ENCODE results near the gene PROCR. TPM values are rescaled to one million over a fixed set of nuclear protein-coding genes. Genes with fewer than 3 reads are reported as not detected.
"Not testable (repeated sequence)": the region's sequence is repeated elsewhere in the genome, so short reads cannot be mapped to it uniquely, and the experiment has no call there.

PROCR gene
- total RNA-seq, 1 experiment from 2014 or later, result 22.0 TPM

DNA sequence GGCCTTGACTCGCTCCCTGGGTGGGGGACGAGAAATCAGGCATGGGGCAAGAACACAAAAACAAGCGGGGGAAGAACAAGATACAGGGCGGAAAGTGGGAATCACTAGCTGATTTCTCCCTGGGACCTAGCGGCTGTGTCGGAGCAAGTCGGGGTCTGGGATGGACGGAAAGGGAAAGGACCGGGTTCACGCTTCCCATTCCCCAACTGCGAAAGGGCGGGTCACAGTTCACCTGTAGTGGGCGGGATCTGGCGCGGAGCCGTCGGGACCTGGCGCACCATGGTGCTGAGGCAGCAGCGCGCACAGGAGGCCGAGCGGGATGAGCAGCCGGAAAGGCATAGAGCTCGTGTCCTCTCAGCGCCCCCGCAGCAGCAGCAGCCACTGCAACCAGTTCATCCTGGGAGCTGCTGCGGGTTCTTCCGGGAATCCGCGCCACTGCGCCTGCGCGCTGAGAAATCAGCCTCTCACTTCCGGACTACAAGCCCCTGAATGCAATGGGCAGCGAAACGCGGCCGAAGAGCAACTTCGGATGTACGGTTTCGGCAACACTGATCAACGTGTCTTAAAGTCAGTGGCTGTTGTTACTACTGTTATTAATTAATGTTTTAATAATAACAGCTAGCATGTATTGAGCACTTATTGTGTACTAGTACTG is 24.8 kb upstream of the PROCR start, which contains the start of gene EDEM2:
Gene EDEM2 (minus strand): TSS at position 417 of the 655 bp plus-strand sequence. CDS start 78 bp downstream, at position 339.
- Histone ChIP-seq H3K27ac (no peak within 1 kb of the TSS), H3K4me3 (peak within 1 kb of the TSS; percentile 57), H3K9me3 (replicated peaks) (no peaks in the 10 kb centered on the region), H3K4me1 (replicated peaks) (peaks cover 13% of the 10 kb centered on the region), H3K36me3 (peaks cover 6% of the 10 kb centered on the region), H3K27me3 (replicated peaks) (no peaks in the 10 kb centered on the region)
- peak; percentile 83 to 95 for DNase-seq (ENCODE audit: low read depth in 1 of 2, low spot score in 2 of 2)

DNA sequence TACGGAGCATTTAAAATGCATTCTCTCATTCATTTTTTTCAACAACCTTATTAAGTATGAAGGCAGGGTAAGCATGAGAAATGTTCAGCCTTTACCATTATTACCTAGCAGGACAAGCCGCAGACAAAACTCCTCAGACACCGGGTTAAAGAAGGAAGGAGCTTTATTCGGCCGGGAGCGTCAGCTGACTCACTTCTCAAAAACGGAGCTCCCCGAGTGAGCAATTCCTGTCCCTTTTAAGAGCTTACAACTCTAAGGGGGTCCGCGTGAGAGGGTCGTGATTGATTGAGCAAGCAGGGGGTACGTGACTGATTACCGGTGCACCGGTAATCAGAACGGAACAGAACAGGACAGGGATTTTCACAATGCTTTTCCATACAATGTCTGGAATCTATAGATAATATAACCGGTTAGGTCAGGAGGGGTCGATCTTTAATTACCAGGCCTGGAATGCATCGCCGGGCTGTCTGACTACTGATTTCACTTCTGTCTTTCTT is 24.2 kb upstream of the PROCR start:
- H3K4me1 ChIP-seq (replicated peaks), result peaks cover 13% of the 10 kb centered on the region
- not testable (repeated sequence) for DNase-seq (ENCODE audit: low read depth in 1 of 2, low spot score in 2 of 2); H3K27ac ChIP-seq; H3K36me3 ChIP-seq; H3K27me3 ChIP-seq (replicated peaks); H3K9me3 ChIP-seq (replicated peaks)
- H3K4me3 ChIP-seq, result peak overlapping the region; percentile 57

DNA sequence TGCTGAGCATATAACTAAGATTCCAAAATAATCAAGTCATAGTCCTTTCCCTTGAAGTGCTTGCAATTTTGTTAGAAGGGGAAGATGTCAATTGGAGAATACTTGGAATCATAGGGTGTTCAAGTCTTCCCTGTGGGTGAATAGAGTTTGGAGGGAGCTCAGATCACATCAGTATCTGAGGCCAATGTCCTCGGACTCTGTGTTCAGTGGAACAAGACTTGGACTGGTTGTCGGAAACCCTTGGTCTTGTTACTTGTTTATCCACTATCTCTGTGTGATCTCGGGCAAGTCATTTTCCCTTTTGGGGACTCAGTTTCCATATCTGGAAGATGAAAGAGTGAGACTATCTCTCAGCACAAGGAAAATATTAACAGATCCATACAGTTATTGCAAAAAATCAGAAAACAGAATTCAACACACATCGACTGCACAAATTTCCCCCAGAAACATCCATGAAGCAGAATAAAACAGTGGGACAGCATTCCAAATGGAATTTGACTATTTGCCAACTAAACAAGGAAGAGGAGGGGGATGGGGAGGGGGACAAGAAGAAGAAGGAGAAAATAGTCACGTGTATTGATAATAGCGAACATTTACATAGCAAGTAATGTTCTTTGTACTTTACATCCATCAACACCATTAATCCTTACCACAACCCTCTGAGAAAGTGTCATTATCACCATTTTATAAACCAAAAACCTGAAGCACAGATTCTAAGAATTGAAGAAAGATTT is 20.9 kb upstream of the PROCR start:
- Histone ChIP-seq H3K27me3 (replicated peaks) (no peaks in the 10 kb centered on the region), H3K9me3 (replicated peaks) (no peaks in the 10 kb centered on the region), H3K27ac (no peak overlapping the region), H3K4me1 (replicated peaks) (peaks cover 13% of the 10 kb centered on the region), H3K36me3 (no peaks in the 10 kb centered on the region), H3K4me3 (no peak overlapping the region)
- no peak for DNase-seq (ENCODE audit: low read depth in 1 of 2, low spot score in 2 of 2)

DNA sequence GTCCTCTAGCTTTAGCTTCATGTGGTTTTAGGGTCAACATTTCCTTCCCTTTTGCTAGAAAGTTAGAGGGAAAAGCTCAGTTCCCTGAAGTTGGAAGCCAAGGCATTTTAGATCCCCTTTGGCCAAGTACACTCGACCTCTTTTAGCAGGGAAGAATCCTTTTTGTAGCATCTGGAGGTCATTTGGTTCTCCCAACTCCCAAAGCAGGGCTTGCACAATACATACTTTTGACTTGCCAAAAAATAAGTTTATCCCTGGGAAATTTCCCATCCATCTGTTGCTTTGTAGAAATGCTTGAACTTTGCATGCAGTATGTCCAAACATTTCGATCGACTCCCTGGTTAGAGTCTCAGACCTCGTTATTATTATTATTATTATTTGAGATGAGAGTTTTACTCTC is 20.1 kb upstream of the PROCR start:
- H3K27ac ChIP-seq, result no peak overlapping the region

DNA sequence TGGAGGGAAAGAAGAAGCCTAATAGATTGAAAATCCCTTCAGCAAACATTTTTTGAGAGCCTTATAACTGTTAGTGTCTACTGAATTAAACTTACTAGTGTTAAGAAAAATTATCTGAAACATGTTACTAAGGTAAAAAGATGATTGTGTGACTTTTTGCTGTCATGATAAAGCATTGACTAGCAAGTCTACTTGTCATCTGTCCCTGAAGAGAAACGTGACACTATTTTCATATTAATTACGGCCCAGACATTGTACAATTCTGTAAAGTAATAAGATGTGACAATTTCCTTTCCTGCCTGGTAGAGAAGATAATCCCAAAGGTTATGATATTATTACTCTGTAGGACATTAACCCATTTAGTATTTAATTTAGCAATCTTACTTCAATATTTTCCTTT is 15.9 kb upstream of the PROCR start:
- DNase-seq (ENCODE audit: low read depth in 1 of 2, low spot score in 2 of 2), result no peak
- no peaks in the 10 kb centered on the region for H3K4me1 ChIP-seq (replicated peaks)
- no peaks in the 10 kb centered on the region for H3K36me3 ChIP-seq
- no peaks in the 10 kb centered on the region for H3K27me3 ChIP-seq (replicated peaks)
- no peak overlapping the region for H3K27ac ChIP-seq
- H3K9me3 ChIP-seq (replicated peaks), result no peaks in the 10 kb centered on the region
- H3K4me3 ChIP-seq, result no peak overlapping the region

More for the DNA sequence above, 20.1 kb upstream of the PROCR start:
- DNase-seq (ENCODE audit: low read depth in 1 of 2, low spot score in 2 of 2), result no peak
- Histone ChIP-seq H3K9me3 (replicated peaks) (no peaks in the 10 kb centered on the region), H3K36me3 (no peaks in the 10 kb centered on the region), H3K4me3 (no peak overlapping the region), H3K4me1 (replicated peaks) (peaks cover 6% of the 10 kb centered on the region), H3K27me3 (replicated peaks) (no peaks in the 10 kb centered on the region)

DNA sequence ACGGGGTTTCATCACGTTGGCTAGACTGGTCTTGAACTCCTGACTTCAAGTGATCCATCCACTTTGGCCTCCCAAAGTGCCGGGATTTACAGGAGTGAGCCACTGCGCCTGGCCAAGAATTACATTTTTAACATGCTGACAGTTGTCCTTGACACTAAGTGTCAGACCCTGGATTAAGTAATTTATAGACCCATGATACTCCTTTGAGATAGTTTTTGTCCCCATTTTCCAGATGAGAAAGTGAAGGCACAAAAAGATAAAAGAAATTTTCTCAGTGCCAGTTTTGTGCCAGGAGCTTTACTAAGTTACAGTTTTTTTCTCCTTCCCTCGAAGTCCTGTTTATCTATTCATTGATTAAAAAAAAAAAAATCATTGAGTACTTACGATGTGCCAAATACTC is 14.9 kb upstream of the PROCR start:
- no peaks in the 10 kb centered on the region for H3K4me1 ChIP-seq (replicated peaks)
- no peak for DNase-seq (ENCODE audit: low read depth in 1 of 2, low spot score in 2 of 2)
- H3K9me3 ChIP-seq (replicated peaks), result no peaks in the 10 kb centered on the region
- H3K36me3 ChIP-seq, result no peaks in the 10 kb centered on the region
- no peak overlapping the region for H3K4me3 ChIP-seq
- H3K27ac ChIP-seq, result no peak overlapping the region
- H3K27me3 ChIP-seq (replicated peaks), result no peaks in the 10 kb centered on the region

DNA sequence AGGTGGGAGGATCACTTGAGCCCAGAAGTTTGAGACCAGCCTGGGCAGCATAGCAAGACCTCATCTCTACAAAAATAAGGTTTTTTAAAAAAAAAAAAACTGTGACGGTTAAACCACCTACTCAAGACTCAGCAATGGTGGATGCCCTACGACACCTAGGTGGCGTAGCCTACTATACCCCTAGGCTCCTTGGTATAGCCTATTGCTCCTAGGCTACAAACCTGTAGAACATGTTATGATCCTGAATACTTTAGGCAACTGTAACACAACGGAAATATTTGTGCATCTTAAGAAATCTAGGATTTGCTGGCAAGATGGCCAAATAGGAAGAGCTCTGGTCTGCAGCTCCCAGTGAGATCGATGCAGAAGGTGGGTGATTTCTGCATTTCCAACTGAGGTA is 11.5 kb upstream of the PROCR start:
- not testable (repeated sequence) for H3K9me3 ChIP-seq (replicated peaks); H3K36me3 ChIP-seq; DNase-seq (ENCODE audit: low read depth in 1 of 2, low spot score in 2 of 2); H3K4me3 ChIP-seq; H3K4me1 ChIP-seq (replicated peaks); H3K27me3 ChIP-seq (replicated peaks); H3K27ac ChIP-seq

DNA sequence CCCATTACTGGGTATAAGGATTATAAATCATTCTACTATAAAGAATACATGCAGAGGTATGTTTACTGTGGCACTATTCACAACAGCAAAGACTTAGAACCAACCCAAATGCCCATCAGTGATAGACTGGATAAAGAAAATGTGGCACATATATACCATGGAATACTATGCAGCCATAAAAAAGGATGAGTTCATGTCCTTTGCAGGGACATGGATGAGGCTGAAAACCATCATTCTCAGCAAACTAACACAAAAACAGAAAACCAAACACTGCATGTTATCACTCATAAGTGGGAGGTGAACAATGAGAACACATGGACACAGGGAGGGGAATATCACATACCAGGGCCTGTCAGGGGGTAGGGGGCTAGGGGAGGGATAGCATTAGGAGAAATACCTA is 7.3 kb upstream of the PROCR start:
- H3K9me3 ChIP-seq (replicated peaks); DNase-seq (ENCODE audit: low read depth in 1 of 2, low spot score in 2 of 2); H3K27ac ChIP-seq; H3K36me3 ChIP-seq; H3K27me3 ChIP-seq (replicated peaks); H3K4me3 ChIP-seq; H3K4me1 ChIP-seq (replicated peaks): not testable (repeated sequence)

DNA sequence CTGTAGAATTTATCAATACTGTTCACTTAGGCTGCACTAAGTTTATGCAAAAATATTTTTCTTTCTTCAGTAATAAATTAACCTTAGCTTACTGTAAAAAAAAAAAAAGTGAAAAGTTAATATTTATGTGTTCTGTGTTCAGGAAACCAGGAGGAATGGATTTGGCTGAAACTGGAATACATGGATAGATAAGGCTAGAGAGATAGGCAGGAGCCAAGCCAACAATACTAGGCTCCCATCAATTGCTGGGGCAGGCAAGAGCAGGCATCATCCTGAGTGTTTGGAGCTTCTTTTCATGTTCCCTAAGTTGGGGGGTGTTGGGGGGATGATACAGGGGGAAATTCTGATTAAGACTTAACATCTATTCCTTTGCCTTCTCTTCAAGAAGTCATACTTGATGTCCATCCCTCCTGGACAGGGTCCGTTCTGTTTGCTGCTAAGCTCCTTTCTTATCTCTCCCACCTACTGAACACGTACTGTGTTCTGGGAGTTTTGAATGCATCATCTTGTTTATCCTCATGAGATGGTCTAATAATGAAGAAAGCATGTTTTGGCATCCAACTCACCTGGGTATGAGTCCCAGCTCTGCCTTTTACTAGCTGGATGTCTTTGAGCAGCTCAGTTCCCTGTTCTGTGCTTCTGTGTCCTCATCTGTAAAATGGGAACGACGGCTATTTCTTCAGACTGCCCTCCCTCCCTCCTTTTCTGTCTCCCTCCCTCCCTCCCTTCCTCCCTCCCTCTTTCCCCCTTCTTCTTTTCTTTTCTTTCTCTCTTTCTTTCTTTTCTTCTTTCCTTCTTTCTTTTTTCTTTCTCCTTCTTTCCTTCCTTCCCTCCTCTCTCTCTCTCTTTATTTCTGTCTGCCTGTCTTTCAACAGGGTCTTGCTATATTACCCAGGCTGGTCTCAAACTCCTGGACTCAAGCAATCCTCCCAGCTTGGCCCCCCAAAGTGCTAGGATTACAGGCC is 6.4 kb upstream of the PROCR start:
- no peak for DNase-seq (ENCODE audit: low read depth in 1 of 2, low spot score in 2 of 2)
- H3K4me3 ChIP-seq, result no peak overlapping the region
- no peak overlapping the region for H3K27ac ChIP-seq
- no peaks in the 10 kb centered on the region for H3K27me3 ChIP-seq (replicated peaks)
- no peaks in the 10 kb centered on the region for H3K9me3 ChIP-seq (replicated peaks)
- H3K4me1 ChIP-seq (replicated peaks), result no peaks in the 10 kb centered on the region
- H3K36me3 ChIP-seq, result no peaks in the 10 kb centered on the region

DNA sequence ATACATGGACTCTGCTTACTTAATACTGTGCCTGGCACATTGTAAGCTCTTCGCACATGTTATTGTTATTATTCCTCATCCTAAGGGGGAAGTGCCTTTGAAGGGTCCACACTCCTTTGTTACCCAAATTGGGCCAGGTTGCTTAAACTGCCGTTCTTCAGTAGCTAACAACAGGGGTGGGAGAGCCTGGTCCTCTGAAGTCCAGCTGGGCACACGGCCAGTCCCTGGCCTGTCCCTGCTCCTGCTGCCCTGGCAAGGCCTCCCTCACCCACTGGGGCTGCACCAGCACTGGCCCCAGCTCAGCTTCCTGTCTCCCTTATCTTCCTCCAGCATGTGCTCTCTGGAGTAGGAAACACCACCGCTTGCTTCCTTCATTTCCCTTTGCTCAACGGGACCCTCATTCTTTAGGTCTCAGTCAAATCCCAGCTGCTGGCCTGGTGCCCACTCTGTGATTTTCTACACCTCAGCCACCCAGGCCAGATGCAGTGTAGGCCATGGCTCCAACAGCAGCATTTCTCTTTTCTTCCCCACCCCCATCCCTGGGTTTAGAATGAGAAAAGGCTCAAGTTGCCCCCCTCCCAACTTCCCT is 5.5 kb upstream of the PROCR start:
- Histone ChIP-seq H3K27me3 (replicated peaks) (no peaks in the 10 kb centered on the region), H3K4me1 (replicated peaks) (no peaks in the 10 kb centered on the region), H3K36me3 (no peaks in the 10 kb centered on the region), H3K27ac (no peak overlapping the region), H3K4me3 (no peak overlapping the region), H3K9me3 (replicated peaks) (no peaks in the 10 kb centered on the region)
- DNase-seq (ENCODE audit: low read depth in 1 of 2, low spot score in 2 of 2), result no peak

DNA sequence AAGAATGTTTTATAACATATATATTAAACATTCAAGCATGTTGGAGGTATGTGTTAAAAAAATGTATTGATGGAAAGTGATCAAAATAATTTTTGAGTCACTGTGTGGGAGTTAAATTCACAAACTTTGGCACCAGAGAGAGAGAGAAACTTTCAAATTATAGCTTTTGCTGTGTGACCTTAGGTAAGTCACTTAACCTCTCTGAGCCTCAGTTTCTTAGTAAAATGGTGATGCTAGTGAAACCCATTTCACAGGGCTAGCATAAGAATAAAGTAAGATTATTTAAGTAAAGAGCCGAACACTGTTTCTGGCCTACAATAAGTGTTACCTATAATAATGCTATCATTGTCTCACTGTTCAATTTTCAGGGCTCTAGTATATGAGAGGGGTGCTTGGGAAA is 4.1 kb upstream of the PROCR start:
- Histone ChIP-seq H3K4me3 (no peak overlapping the region), H3K27ac (no peak overlapping the region), H3K27me3 (replicated peaks) (no peaks in the 10 kb centered on the region), H3K9me3 (replicated peaks) (no peaks in the 10 kb centered on the region), H3K4me1 (replicated peaks) (peaks cover 6% of the 10 kb centered on the region), H3K36me3 (no peaks in the 10 kb centered on the region)
- DNase-seq (ENCODE audit: low read depth in 1 of 2, low spot score in 2 of 2), result no peak

DNA sequence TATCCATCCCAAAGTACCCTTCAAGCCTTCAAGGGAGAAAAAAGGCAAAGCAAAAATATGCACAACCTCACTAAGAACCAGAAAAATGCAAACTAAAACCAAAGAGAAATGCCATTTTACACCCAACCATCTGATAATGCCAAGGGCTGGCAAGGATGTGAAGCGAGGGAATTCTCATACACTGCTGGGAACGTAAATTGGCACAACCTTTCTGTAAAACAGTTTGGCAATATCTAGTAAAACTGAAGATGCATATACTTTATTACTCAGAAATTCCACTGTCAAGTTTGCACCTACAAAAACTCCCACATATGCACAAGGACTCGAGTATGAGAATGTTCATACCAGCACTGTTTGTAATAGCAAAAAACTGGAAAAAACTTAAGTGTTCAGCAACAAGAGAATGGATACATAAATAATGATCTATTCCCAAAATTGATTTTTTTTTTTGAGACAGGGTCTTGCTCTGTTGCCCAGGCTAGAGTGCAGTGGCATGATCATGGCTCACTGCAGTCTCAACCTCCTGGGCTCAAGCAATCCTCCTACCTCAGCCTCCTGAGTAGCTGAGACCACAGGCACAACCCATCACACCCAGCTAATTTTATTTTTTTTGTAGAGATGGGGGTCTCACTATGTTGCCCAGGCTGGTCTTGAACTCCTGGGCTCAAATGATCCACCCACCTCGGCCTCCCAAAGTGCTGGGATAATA is 3.0 kb upstream of the PROCR start:
- not testable (repeated sequence) for H3K4me1 ChIP-seq (replicated peaks); H3K36me3 ChIP-seq; H3K27me3 ChIP-seq (replicated peaks); H3K4me3 ChIP-seq; H3K27ac ChIP-seq; DNase-seq (ENCODE audit: low read depth in 1 of 2, low spot score in 2 of 2); H3K9me3 ChIP-seq (replicated peaks)

DNA sequence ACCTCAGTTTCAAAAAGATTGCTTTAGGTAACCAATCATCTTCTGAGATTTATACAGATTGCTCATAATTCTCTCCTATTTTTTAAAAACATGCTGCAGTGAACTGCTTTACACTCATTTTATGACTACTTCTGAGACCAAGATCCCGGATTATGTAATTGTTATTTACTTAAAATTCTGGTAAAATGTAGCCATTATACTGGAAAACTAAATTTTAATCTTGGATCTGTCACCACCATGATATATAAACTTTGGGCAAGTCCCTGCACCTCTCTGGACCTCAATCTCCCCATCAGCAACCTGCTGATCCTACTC is 477 bp upstream of the PROCR start:
- H3K4me3 ChIP-seq, result peak overlapping the region; percentile 31
- no peaks in the 10 kb centered on the region for H3K9me3 ChIP-seq (replicated peaks)
- no peaks in the 10 kb centered on the region for H3K27me3 ChIP-seq (replicated peaks)
- H3K27ac ChIP-seq, result no peak overlapping the region
- H3K36me3 ChIP-seq, result no peaks in the 10 kb centered on the region
- H3K4me1 ChIP-seq (replicated peaks), result peaks cover 6% of the 10 kb centered on the region
- no peak for DNase-seq (ENCODE audit: low read depth in 1 of 2, low spot score in 2 of 2)

Measured in SJSA1 (cell line).